Neutrophil (primary cell): ENCODE results near the gene PCDHGC5.

ENCODE experiments used
- H3K27ac ChIP-seq: fragments of 200-600 bp; sonication (generic); 2 replicates; pipeline ENCODE4 v1.5.1; 2016; ENCODE audit warnings: mild to moderate bottlenecking, moderate library complexity
- H3K27me3 ChIP-seq: fragments of 200-600 bp; sonication (generic); 2 replicates; pipeline ENCODE4 v1.6.0; 2016; ENCODE audit warnings: mild to moderate bottlenecking
- H3K36me3 ChIP-seq: fragments of 200-600 bp; sonication (generic); 2 replicates; pipeline ENCODE4 v1.5.1; 2017
- H3K4me1 ChIP-seq, 2 experiments: fragments of 200-600 bp in 1 of 2; sonication (generic) in 1 of 2; 1 replicate in 1 of 2; 2 replicates in 1 of 2; pipeline versions ENCODE4 v1.5.1 to v1.6.1; 2013 to 2016; ENCODE audit warnings: low read depth in 1 of 2, low read length in 1 of 2, mild to moderate bottlenecking in 1 of 2, moderate library complexity in 1 of 2; ENCODE audit not compliant: control insufficient read depth in 1 of 2, insufficient read depth in 1 of 2
- H3K4me3 ChIP-seq, 2 experiments: fragments of 200-600 bp in 1 of 2; sonication (generic) in 1 of 2; 1 replicate in 1 of 2; 2 replicates in 1 of 2; pipeline ENCODE4 v1.5.1; 2013 to 2016; ENCODE audit warnings: low read depth in 1 of 2, low read length in 1 of 2, mild to moderate bottlenecking in 1 of 2, moderate library complexity in 1 of 2
- H3K9me3 ChIP-seq: fragments of 200-600 bp; sonication (generic); 2 replicates; pipeline ENCODE4 v1.5.1; 2016
- CTCF ChIP-seq: fragments of 200-600 bp; sonication (generic); IDR thresholded peaks from 2 replicates; pipeline ENCODE4 v1.5.1; 2016; ENCODE audit warnings: antibody characterized with exemption

PCDHGC5 gene

GRCh38 chr5:141488591-141489561 is at the start of gene PCDHGC5:
Gene PCDHGC5 (plus strand): TSS chr5:141489081. CDS start chr5:141489241, 160 bp downstream.
- TF ChIP-seq CTCF = no peak
- Histone ChIP-seq H3K27me3 (peaks cover 100% of the 10 kb centered on the region), H3K27ac (no peak within 1 kb of the TSS), H3K4me3 (no peak within 1 kb of the TSS), H3K36me3 (no peaks in the 10 kb centered on the region), H3K4me1 (peaks cover 0 to 14% of the 10 kb centered on the region in 2 experiments), H3K9me3 (no peaks in the 10 kb centered on the region)

GRCh38 chr5:141439411-141440141 is 49.3 kb upstream of the PCDHGC5 start:
- no peak for TF ChIP-seq CTCF
- no peaks in the 10 kb centered on the region for H3K36me3 ChIP-seq
- peaks cover 83% of the 10 kb centered on the region for H3K27me3 ChIP-seq
- H3K4me3 ChIP-seq = no peak overlapping the region
- no peaks in the 10 kb centered on the region for H3K9me3 ChIP-seq
- H3K4me1 ChIP-seq = no peaks in the 10 kb centered on the region
- H3K27ac ChIP-seq = no peak overlapping the region

GRCh38 chr5:141440341-141440740 is 48.5 kb upstream of the PCDHGC5 start:
- TF ChIP-seq CTCF = no peak
- Histone ChIP-seq H3K27ac (no peak overlapping the region), H3K4me1 (no peaks in the 10 kb centered on the region), H3K9me3 (no peaks in the 10 kb centered on the region), H3K4me3 (no peak overlapping the region), H3K27me3 (peaks cover 83% of the 10 kb centered on the region), H3K36me3 (no peaks in the 10 kb centered on the region)

GRCh38 chr5:141441571-141442170 is 47.2 kb upstream of the PCDHGC5 start:
- H3K4me1 ChIP-seq = no peaks in the 10 kb centered on the region
- no peak overlapping the region for H3K27ac ChIP-seq
- no peak overlapping the region for H3K4me3 ChIP-seq
- no peaks in the 10 kb centered on the region for H3K9me3 ChIP-seq
- no peak for TF ChIP-seq CTCF
- no peaks in the 10 kb centered on the region for H3K36me3 ChIP-seq
- H3K27me3 ChIP-seq = peaks cover 83% of the 10 kb centered on the region

GRCh38 chr5:141465351-141465750 is 23.5 kb upstream of the PCDHGC5 start:
- no peaks in the 10 kb centered on the region for H3K4me1 ChIP-seq
- H3K27me3 ChIP-seq = peaks cover 49% of the 10 kb centered on the region
- TF ChIP-seq CTCF = no peak
- no peak overlapping the region for H3K4me3 ChIP-seq
- no peak overlapping the region for H3K27ac ChIP-seq
- no peaks in the 10 kb centered on the region for H3K36me3 ChIP-seq
- H3K9me3 ChIP-seq = no peaks in the 10 kb centered on the region
